HG03139 (cell line): ENCODE results near the gene ZRSR2.
A peak's percentile ranks its signal among the peaks of the same experiment; 100 is the strongest.
"Not testable (repeated sequence)": the region's sequence is repeated elsewhere in the genome, so short reads cannot be mapped to it uniquely, and the experiment has no call there.

Experiments used
- ATAC-seq: cut with Tn5 transposase; IDR thresholded peaks from one replicate; pipeline ENCODE4 v1.9.1; 2021; ENCODE audit not compliant: unreplicated experiment

ZRSR2 gene, protein sequence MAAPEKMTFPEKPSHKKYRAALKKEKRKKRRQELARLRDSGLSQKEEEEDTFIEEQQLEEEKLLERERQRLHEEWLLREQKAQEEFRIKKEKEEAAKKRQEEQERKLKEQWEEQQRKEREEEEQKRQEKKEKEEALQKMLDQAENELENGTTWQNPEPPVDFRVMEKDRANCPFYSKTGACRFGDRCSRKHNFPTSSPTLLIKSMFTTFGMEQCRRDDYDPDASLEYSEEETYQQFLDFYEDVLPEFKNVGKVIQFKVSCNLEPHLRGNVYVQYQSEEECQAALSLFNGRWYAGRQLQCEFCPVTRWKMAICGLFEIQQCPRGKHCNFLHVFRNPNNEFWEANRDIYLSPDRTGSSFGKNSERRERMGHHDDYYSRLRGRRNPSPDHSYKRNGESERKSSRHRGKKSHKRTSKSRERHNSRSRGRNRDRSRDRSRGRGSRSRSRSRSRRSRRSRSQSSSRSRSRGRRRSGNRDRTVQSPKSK

DNA sequence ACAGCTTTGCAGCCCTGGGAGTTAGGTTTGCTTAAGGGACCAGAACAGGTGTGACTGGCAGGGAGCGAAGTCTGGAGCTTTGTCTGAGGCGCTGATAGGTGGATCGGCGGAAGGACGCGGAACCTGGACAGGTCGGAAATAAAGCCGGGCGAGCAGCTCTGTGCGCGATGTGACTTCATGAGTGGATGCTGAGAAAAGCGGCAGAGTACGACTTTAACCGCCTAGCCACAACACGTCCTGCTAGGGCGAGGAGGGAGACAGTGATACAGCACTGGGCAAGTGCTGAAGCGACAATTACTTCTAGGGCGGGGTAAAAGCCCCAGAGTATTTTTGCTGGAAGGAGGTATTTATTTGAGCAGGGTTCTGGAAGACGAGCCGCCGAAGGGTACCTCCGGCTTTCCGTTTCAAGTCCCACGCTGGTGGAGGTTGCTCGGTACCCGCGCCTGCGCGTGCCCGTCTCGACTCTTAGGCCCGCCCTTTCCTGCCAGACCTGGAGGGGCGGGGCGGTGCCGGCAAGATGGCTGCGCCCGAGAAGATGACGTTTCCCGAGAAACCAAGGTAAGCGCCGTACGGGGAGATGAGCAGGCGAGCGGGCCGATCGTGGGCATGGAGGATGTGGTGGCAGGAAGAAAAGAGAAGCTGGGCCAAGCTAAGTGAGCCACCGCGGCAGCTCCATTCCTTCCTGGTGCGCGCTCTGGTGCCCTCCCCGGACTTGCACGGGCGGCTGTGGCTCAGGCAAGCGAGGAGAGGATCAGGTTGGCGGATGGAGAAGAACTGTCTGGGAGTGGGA lies at the start of gene ZRSR2:
ZRSR2 (plus strand) TSS at position 506 of the 790 bp plus-strand sequence; CDS start at position 518, 12 bp downstream.
- peak; percentile 92 for ATAC-seq

DNA sequence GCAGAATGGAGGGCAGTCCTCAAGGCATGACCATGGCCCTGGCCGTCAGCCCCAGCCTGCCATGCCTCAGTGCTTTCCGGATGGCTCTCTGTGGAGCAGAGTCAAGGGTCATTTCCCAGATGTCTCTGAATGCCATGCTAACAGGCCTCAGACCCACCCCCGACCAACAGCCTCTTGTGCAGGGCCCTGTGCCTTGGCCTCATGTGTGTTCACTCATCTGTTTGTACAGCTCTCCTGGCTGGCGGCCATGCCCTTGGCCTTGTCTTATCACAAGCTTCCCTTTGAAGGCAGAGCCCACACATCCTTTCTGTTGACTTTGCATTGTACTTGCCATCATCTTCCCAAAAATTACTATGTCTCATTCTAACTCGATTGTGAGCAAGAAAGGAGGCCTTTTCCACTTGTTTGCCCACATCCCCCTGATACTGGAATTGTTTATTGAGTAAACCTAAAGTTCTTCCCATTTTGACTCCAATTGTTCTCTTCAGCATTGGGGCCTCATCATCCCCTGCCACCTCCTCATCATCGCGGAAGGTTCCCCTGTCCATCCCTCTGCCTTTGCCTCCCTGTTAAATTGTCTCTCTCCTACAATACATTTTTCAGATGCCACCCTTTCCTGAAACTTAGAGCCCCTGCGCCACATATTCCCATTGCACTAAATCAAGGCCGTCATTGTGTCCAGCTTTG lies 46.0 kb upstream of the ZRSR2 start:
- no peak for ATAC-seq

DNA sequence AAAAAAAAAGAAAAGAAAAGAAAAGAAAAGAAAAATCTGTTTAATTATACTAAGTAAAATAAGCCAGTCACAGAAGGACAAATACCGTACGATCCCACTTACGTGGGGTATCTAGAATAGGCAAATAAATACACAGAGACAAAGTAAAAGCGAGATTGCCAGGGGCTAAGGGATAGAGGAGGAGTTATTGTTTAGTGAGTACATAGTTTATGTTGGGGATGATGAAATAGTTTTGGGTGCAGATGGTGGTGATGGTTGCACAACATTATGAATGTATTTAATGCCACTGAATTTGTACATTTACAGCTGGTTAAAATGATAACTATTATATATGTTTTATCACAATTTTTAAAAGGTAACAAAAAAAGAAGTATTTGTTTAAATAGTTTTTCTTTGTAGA lies 45.1 kb upstream of the ZRSR2 start:
- no peak for ATAC-seq

DNA sequence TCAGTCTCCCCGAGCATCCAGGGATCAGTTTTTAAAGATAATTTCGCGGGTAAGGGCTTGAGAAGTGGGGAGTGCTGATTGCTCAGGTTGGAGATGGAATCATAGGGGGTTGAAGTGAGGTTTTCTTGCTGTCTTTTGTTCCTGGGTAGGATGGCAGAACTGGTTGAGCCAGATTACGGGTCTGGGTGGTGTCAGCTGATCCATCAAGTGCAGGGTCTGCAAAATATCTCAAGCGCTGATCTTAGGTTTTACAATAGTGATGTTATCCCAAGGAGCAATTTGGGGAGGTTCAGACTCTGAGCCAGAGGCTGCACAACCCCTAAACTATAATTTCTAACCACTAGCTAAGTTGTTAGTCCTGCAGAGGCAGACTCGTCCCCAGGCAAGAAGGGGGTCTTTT lies 43.6 kb upstream of the ZRSR2 start:
- not testable (repeated sequence) for ATAC-seq

DNA sequence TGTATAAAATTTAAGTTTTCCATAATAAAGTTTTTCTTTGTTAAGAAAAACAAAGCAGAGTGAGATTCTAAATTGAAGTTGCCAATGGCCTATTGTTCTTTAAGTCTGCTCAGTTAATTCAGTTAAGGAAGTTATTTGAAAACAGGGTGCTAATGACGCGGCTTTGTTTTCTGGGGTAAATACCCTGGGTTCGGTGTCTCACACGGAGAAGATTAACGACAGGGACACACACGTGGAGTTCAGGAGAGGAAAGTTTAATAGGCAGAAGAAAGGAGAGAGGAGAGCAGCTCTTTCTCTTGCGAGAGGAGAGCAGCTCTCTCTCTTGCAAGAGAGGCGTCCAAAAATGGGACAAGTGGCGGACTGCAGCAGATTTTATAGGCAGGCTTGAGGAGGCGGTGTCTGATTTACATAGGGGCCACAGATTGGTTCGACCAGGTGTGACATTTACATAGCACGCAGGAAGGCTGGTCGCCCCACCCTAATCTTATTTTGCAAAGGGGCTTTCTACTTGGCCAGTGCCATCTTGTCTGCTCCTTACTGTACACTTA lies 42.6 kb upstream of the ZRSR2 start:
- no peak for ATAC-seq

DNA sequence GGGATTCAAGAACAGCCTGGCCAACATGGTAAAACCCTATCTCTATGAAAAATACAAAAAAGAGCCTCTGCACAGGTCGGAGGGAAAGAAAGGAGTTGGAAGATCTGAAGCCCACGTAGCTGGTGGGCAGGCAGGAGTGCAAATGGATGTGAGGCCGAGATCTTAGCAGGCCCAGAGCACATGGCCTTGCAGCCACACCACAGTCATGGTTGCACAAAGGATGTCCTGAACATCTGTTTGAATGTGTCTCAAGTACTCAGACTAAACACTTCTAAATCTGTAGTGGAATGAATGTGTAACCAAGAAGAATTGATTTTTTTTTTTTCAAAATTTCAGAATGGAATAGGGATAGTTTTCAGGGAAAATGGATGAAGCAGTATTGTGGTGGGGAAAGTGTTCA lies 41.4 kb upstream of the ZRSR2 start:
- ATAC-seq: no peak

DNA sequence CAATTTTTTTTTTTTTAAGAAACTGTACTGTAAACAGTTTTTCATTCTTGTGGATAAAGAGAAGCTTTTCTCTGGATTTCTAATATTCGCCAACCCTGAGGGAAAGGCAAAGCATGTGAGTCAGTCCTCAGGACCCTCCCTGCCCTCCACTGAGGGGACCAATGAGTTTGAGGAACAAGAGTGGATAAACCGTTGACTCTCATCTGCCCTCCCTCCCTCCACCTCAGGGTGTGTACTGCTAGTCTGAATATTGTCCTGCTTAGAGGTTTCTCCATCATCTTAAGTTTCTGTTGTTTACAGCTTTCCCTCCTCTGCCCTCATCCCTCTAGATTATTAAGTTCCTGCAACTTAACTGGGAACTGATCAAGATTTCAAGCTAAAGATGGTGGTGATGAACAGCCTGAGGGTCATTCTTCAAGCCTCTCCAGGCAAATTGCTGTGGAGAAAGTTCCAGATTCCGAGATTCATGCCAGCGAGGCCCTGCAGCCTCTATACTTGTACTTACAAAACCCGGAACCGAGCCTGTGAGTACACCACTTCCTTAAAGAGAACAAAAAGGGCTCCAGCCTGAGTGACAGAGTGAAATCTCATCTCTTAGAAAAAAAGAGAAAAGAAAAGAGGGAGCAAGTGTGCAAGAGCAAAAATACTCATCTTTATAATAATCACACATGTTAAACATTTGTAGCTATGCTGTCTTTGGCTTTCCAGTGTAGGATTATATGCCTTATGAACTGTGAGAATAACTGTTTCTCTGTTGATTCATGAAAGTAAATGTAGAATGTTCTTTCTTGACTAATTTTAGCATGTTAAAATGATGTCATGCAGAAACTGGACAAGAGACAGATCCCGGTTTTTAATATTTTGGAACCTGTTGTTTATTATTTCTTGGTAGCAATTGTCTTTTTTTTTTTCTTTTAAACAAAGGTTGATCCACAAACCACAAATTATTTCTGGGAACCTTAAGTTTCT lies 40.4 kb upstream of the ZRSR2 start:
- ATAC-seq: peak; percentile 84

DNA sequence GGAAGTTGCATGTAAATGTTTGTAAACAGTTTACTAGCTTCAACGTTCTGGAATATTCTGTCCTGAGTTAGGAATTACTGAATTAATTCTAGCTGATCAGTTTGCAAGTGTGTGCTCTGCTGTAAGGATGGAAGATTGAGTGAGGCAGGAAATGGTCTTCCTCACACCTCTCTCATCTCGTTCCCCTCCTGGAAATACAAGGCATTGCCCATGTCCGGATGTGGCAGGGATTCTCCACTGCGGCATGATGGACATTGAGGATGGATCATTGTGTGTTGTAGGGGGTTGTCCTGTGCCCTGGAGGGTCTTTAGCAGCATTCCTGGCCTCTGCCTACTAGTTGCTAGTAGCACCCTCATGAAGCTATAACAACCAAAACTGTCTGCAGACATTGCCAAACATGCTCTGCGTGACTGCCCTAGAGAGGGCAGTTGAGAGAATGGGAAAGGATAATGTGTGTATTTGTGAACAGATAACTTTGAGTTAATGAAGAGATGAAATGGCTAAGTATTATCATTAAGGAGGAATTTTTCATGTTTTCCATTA lies 39.6 kb upstream of the ZRSR2 start:
- no peak for ATAC-seq

DNA sequence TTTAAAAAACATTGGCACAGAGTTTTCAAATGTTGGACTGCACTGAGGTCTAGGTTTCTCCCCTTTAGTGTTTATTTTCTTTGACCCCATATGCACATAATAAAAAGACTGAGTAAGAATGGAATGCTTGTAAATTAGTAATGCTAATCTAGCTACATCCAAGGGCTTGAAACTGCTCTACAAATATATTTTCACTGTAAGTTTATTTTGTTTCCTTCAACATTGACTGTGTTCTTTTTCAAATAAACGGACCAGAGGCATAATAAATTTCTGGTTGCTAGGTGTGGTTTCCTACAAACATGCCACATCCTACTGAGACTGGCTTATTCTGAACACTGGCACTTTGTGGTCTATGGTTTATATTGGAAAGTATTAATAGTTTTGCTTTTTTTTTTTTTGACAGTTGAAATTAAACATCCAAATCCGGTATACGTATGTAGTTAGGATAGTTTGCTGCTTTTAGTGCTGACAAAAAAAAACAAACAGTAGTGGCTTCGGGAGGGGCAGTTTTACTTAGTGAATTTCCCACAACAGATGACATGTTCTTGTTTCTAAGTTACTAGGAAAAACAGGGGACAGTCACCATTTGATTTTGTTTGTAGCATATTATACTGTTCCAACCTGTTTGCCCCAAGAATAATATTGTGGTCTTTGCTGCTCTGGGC lies 39.0 kb upstream of the ZRSR2 start:
- no peak for ATAC-seq

DNA sequence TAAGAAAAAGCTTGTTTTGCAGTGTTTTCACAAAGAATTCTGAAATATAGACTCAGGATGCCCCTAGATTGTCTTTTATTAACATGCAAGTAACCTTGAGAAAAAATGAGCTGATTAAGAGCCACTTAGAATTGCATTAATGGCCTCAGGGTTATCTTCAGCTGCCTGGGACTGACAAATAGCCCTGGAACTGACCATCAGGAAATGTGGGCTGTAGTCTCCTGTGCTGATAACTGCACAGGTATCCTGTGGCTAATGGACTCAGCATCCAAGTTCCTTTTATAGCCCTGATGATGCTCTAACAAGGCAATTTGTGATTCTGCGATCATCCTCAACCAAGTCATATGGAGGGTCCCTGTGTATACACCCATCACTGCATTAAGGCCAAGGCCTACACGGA lies 35.2 kb upstream of the ZRSR2 start:
- ATAC-seq: no peak

DNA sequence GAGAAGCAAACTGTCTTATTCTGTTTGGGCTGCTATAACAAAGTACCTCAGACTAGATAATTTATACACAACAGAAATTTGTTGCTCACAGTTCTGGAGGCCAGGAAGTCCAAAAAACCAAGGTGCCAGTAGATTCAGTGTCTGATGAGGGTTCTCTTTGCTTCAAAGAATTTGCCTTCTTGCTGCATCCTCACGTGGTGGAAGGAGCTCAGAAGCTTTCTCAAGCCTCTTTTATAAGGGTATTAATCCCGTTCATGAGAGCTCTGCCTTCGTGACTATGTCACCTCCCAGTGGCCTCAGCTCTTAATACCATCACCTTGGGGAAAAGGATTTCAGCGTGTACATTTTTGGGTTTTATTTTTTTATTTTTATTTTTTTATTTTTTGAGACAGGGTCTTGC lies 32.1 kb upstream of the ZRSR2 start:
- ATAC-seq: no peak

DNA sequence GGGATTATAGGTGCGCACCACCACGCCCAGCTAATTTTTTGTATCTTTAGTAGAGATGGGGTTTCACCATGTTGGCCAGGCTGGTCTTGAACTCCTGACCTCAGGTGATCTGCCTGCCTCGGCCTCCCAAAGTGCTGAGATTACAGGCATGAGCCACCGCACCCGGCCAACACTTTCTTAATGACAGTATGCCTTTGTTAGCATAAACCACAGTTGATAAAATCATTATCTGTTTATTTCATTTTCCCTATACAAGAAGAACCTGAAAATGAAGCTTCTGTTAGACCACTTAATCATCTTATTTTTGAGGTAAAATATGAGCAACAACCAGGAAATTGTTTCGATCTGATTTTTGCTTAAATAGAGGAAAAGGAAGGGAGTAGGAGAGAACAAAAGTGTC lies 30.4 kb upstream of the ZRSR2 start:
- ATAC-seq: not testable (repeated sequence)

DNA sequence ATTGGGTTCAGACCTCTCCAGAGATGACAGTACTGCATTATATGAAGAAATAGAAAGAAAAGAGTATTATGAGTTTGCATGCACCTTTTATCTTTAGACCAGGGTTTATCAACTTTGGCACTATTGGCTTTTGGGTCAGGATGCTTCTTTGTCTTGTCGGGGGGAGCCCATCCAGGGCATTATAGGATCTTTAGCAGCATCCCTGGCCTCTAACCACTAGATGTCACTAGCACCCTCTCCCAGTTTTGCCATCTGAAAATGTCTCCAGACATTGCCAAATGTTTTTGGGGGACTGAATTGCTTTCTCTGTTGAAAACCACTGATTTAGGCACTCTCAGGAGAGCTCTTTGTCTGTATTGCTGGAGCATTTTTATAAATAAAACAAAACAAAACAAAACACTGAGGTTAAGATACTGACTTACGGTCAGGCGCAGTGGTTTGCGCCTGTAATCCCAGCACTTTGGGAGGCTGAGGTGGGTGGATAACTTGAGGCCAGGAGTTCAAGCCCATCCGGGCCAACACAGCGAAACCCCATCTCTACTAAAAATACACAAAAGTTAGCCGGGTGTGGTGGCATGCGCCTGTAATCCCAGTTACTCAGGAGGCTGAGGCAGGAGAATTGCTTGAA lies 28.6 kb upstream of the ZRSR2 start:
- ATAC-seq: no peak

DNA sequence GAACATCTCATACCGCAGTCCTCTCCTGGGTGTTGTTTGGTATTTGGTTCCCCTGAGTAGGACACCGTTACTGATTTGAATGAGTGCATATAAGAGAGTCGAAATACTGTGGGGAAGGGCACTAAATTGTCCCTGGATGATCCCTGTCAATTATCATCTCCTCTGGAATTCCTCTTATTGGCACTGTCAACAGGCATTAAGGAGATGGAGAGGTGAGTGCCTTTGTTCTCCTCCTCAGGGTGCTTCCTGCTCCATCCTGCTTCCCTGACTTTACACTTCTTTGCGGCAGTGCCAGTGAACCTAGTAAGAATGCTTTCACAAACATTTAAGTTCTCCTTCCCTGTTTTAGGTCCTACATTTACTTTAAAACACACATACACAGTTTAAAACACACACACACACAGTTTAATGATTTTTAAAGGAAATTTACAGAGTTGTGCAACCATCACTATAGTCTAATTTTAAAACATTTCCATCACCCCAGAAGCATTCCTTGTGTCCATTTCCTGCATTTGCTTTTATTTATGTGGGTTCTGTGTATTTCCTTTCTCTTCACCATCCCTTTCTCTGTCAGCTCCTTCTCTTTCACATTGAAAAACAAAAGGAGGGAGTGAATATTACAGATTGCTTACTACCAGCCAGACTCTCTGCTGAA lies 20.9 kb upstream of the ZRSR2 start:
- ATAC-seq: no peak

DNA sequence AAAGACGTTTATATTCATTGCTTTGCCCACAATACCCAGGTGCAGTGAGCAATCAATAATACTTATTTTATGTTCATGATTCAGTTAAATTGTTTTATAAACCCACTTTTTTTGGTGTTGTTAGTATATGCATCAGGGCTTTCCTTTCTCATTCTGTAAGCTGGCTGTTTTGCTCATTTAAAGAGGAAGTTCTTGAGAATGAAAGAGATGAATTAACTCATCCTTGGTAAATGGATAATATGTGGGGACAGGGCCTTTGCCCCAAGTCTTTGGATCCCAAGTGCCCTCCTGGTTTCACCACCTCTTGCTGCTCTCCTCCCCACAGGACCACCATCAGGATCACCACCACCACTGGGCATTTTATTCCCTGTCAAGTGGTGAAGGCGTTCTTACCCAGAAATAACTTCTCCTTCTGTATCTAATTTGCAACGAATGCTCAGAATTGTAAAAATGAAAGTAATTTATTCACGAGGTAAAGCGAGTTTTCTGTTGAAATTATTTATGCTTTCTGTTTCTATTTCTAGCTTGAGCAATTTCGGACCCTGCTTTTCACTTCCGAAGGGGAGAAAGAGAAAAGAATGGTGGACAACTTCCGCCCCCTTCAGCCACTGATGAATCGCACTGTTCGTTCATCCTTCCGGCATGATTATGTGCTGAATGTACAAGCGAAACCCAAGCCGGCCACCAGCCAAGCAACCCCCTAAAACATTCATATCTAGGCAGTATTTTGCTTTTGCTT lies 8.2 kb upstream of the ZRSR2 start:
- peak; percentile 69 for ATAC-seq

DNA sequence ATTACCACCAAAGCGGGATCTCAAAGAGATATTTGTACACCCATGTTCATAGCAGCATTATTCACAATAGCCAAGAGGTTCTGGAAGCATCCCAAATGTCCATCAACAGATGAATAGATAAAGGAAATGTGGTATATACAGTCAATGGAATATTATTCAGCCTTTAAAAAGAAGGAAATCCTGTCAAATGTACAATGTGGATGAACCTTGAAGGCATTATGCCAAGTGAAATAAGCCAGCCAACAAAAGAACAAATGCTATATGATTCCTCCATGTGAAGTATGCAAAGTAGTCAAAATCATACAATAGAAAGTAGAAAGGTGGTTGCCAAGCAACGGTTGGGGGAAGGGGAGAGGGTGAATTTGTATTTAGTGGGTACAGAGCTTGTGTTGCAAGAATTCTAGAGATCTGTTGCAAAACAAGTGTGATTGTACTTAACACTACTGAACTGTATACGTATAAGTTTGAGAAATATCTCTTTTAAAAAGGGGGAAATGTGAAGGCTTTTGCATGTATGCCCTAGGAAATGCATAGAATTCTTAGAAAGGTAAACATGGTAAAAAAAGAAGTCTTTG lies 5.0 kb upstream of the ZRSR2 start:
- ATAC-seq: no peak

DNA sequence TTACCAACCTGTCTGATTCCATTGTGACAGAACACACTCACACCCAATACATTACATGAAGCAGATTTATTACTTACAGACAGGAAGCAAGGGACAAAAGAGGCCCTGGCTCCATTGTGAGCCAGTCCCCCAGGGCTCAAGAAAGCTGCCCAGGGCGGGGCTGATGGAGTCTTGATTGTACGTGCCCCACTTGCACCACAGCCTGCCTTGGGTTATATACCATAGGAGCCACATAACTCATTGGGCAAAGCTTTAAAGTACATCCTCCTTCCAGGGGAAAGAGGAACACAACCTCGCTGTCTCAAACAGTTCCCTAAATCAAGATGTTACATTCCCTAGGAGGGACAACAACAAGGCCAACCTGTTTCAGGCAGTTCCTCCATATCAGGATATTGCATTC lies 3.4 kb upstream of the ZRSR2 start:
- ATAC-seq: no peak
